Keratinocyte (primary cell): ENCODE measurements around the gene RPGRIP1.

Source experiments
- EZH2 ChIP-seq: IDR thresholded peaks from one replicate; pipeline ENCODE4 v1.6.1; 2012; ENCODE audit warnings: inconsistent platforms, mild to moderate bottlenecking, low read length, moderate library complexity
- TF ChIP-seq, protein P1 (sequence below), 3 experiments: IDR thresholded peaks in 1 of 3; conservative IDR thresholded peaks in 1 of 3; optimal IDR thresholded peaks in 1 of 3; 2 replicates in 2 of 3; 3 replicates in 1 of 3; pipeline versions ENCODE3 to v1.5.1; 2011; ENCODE audit warnings: low read length in 3 of 3, mild to moderate bottlenecking in 3 of 3, moderate library complexity in 2 of 3, control low read depth in 1 of 3, inconsistent platforms in 1 of 3; ENCODE audit not compliant: insufficient read depth in 2 of 3; ENCODE audit errors: extremely low read depth in 1 of 3

GRCh38 chr14:21262410-21262809 lies 17.5 kb upstream of the RPGRIP1 start:
- no peak for TF ChIP-seq EZH2
- TF ChIP-seq, protein P1, sequence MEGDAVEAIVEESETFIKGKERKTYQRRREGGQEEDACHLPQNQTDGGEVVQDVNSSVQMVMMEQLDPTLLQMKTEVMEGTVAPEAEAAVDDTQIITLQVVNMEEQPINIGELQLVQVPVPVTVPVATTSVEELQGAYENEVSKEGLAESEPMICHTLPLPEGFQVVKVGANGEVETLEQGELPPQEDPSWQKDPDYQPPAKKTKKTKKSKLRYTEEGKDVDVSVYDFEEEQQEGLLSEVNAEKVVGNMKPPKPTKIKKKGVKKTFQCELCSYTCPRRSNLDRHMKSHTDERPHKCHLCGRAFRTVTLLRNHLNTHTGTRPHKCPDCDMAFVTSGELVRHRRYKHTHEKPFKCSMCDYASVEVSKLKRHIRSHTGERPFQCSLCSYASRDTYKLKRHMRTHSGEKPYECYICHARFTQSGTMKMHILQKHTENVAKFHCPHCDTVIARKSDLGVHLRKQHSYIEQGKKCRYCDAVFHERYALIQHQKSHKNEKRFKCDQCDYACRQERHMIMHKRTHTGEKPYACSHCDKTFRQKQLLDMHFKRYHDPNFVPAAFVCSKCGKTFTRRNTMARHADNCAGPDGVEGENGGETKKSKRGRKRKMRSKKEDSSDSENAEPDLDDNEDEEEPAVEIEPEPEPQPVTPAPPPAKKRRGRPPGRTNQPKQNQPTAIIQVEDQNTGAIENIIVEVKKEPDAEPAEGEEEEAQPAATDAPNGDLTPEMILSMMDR (optimal IDR thresholded peaks at IDR 0.05 in 1 of 3, IDR thresholded peaks at IDR 0.05 in 1 of 3, conservative IDR thresholded peaks at IDR 0.05 in 1 of 3; ENCODE audit: extremely low read depth in 1 of 3, insufficient read depth in 2 of 3, low read length in 3 of 3): no peak
